GM23338 (cell line): ENCODE results near the gene CAP1. TPM values are rescaled to one million over a fixed set of nuclear protein-coding genes. Genes with fewer than 3 reads are reported as not detected.

Source experiments
- ATAC-seq: fragments of 200-7000 bp; cut with Tn5 transposase; 3 replicates; pipeline ENCODE4 v1.9.1; 2020
- DNase-seq: peaks from one replicate; pipeline ENCODE4 v3.0.0-alpha.2; 2015; ENCODE audit warnings: low spot score
- H2AFZ ChIP-seq: fragments of 200-600 bp; sonication (generic); 2 replicates; pipeline ENCODE4 v1.8.0; 2016; ENCODE audit warnings: antibody characterized with exemption, mild to moderate bottlenecking, moderate library complexity
- H3F3A ChIP-seq: fragments of 200-600 bp; sonication (generic); replicated peaks from 2 replicates; pipeline ENCODE4 v1.8.0; 2017; ENCODE audit warnings: antibody characterized with exemption, mixed run types, low read depth
- H3K27ac ChIP-seq: fragments of 200-600 bp; sonication (generic); 2 replicates; pipeline ENCODE4 v1.6.1; 2016; ENCODE audit warnings: low read depth
- H3K27me3 ChIP-seq: fragments of 200-600 bp; sonication (generic); 2 replicates; pipeline ENCODE4 v1.8.0; 2016; ENCODE audit warnings: mild to moderate bottlenecking, mixed run types, moderate library complexity; ENCODE audit not compliant: insufficient read depth
- H3K36me3 ChIP-seq: fragments of 200-600 bp; sonication (generic); 2 replicates; pipeline ENCODE4 v1.8.0; 2016; ENCODE audit warnings: mild to moderate bottlenecking; ENCODE audit not compliant: insufficient read depth
- H3K4me1 ChIP-seq: fragments of 200-600 bp; sonication (generic); 2 replicates; pipeline ENCODE4 v1.8.0; 2016; ENCODE audit warnings: mild to moderate bottlenecking, moderate library complexity; ENCODE audit not compliant: insufficient read depth
- H3K4me2 ChIP-seq: fragments of 200-600 bp; sonication (generic); 2 replicates; pipeline ENCODE4 v1.7.1; 2017; ENCODE audit warnings: mixed run types
- H3K4me3 ChIP-seq: fragments of 200-600 bp; sonication (generic); 2 replicates; pipeline ENCODE4 v1.6.1; 2016; ENCODE audit warnings: mixed run types
- H3K79me2 ChIP-seq: fragments of 200-600 bp; sonication (generic); replicated peaks from 2 replicates; pipeline ENCODE4 v1.8.0; 2017; ENCODE audit warnings: mild to moderate bottlenecking; ENCODE audit not compliant: insufficient read depth
- H3K9me2 ChIP-seq: fragments of 200-600 bp; sonication (generic); 2 replicates; pipeline ENCODE4 v1.8.0; 2017; ENCODE audit not compliant: insufficient read depth
- H4K20me1 ChIP-seq: fragments of 200-600 bp; sonication (generic); replicated peaks from 2 replicates; pipeline ENCODE4 v1.8.0; 2017; ENCODE audit warnings: mild to moderate bottlenecking; ENCODE audit not compliant: insufficient read depth
- H3K27ac Mint-ChIP-seq: 2 replicates; pipeline ENCODE4 v1.8.0; 2020; ENCODE audit warnings: inconsistent platforms, mild to moderate bottlenecking, moderate library complexity, mixed read lengths
- H3K27me3 Mint-ChIP-seq: 3 replicates; pipeline ENCODE4 v1.8.0; 2022; ENCODE audit warnings: low read depth, mild to moderate bottlenecking, moderate library complexity, mixed read lengths, inconsistent platforms; ENCODE audit not compliant: insufficient read depth, poor library complexity
- H3K36me3 Mint-ChIP-seq: 3 replicates; pipeline ENCODE4 v1.8.0; 2021; ENCODE audit warnings: low read depth, mild to moderate bottlenecking, inconsistent platforms, moderate library complexity, mixed read lengths
- H3K4me1 Mint-ChIP-seq: 3 replicates; pipeline ENCODE4 v1.8.0; 2020; ENCODE audit warnings: mild to moderate bottlenecking, inconsistent platforms, mixed read lengths
- H3K4me3 Mint-ChIP-seq: 3 replicates; pipeline ENCODE4 v1.8.0; 2021; ENCODE audit warnings: moderate library complexity, mild to moderate bottlenecking, inconsistent platforms, mixed read lengths
- H3K9me3 Mint-ChIP-seq: 3 replicates; pipeline ENCODE4 v1.8.0; 2020; ENCODE audit warnings: moderate library complexity, mild to moderate bottlenecking, inconsistent platforms, mixed read lengths
- CREB1 ChIP-seq: fragments of 250-450 bp; sonication (Bioruptor Pico); IDR thresholded peaks from 2 replicates; pipeline ENCODE4 v1.5.0; 2020; ENCODE audit warnings: low read depth, mild to moderate bottlenecking, moderate library complexity
- EZH2 ChIP-seq: fragments of 200-600 bp; sonication (generic); IDR thresholded peaks from one replicate; pipeline ENCODE4 v1.8.0; 2017; ENCODE audit warnings: antibody characterized with exemption, mild to moderate bottlenecking, low read depth; ENCODE audit not compliant: unreplicated experiment
- EZH2phosphoT487 ChIP-seq: fragments of 200-600 bp; sonication (generic); IDR thresholded peaks from one replicate; pipeline ENCODE4 v1.8.1; 2018; ENCODE audit warnings: antibody characterized with exemption; ENCODE audit not compliant: unreplicated experiment
- NANOG ChIP-seq: IDR thresholded peaks from 2 replicates; pipeline ENCODE4 v1.6.1; 2016; ENCODE audit warnings: antibody characterized with exemption, borderline replicate concordance
- POLR2AphosphoS5 ChIP-seq: IDR thresholded peaks from 2 replicates; pipeline ENCODE4 v1.6.1; 2016; ENCODE audit warnings: antibody characterized with exemption, low read depth
- STAT1 ChIP-seq: IDR thresholded peaks from one replicate; pipeline ENCODE4 v1.6.1; 2016; ENCODE audit warnings: antibody characterized with exemption; ENCODE audit not compliant: unreplicated experiment
- polyA plus RNA-seq: library from polyadenylated mRNA; unstranded; fragments of >200 nt; fragmentation: Nextera tagmentation; extraction: Ambion mirVana; gene quantifications from 2 replicates; pipeline ENCODE4 v1.2.1, GENCODE V29; 2016
- total RNA-seq: library from RNA; depleted of rRNA; stranded (reverse); fragments of >200 nt; shearing (Covaris generic); gene quantifications from 2 replicates; pipeline ENCODE4 v1.2.3, GENCODE V29; 2014
- TF ChIP-seq, protein P1 (sequence below): fragments of 250-450 bp; sonication (Bioruptor Pico); IDR thresholded peaks from 2 replicates; pipeline ENCODE4 v1.5.0; 2020; ENCODE audit warnings: mild to moderate bottlenecking, moderate library complexity
- TF ChIP-seq, protein P2 (sequence below): IDR thresholded peaks from 2 replicates; pipeline ENCODE4 v1.6.1; 2016; ENCODE audit warnings: antibody characterized with exemption

The CAP1 gene
- total and polyA plus RNA-seq, 2 experiments from 2014 or later: 133 to 254 TPM

DNA sequence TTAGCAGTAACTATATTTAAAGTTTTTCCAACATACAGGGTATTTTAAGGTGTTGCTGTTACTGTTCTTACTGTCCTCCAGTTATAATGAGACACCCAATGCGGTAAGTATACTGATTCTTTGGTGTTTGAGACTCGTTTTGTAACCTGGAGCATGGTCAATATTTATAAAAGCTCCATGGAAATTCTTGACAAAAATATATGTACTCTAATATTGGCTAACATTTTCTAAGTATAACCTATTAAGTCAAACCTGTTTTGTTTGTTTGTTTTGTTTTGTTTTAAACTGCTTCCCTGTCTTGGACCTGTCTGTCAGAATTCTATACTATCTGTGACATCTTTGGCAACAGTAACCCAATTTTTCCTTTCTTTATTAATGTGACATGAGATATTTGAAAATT is 15.9 kb upstream of the CAP1 start (continued):
- TF ChIP-seq, protein P1, sequence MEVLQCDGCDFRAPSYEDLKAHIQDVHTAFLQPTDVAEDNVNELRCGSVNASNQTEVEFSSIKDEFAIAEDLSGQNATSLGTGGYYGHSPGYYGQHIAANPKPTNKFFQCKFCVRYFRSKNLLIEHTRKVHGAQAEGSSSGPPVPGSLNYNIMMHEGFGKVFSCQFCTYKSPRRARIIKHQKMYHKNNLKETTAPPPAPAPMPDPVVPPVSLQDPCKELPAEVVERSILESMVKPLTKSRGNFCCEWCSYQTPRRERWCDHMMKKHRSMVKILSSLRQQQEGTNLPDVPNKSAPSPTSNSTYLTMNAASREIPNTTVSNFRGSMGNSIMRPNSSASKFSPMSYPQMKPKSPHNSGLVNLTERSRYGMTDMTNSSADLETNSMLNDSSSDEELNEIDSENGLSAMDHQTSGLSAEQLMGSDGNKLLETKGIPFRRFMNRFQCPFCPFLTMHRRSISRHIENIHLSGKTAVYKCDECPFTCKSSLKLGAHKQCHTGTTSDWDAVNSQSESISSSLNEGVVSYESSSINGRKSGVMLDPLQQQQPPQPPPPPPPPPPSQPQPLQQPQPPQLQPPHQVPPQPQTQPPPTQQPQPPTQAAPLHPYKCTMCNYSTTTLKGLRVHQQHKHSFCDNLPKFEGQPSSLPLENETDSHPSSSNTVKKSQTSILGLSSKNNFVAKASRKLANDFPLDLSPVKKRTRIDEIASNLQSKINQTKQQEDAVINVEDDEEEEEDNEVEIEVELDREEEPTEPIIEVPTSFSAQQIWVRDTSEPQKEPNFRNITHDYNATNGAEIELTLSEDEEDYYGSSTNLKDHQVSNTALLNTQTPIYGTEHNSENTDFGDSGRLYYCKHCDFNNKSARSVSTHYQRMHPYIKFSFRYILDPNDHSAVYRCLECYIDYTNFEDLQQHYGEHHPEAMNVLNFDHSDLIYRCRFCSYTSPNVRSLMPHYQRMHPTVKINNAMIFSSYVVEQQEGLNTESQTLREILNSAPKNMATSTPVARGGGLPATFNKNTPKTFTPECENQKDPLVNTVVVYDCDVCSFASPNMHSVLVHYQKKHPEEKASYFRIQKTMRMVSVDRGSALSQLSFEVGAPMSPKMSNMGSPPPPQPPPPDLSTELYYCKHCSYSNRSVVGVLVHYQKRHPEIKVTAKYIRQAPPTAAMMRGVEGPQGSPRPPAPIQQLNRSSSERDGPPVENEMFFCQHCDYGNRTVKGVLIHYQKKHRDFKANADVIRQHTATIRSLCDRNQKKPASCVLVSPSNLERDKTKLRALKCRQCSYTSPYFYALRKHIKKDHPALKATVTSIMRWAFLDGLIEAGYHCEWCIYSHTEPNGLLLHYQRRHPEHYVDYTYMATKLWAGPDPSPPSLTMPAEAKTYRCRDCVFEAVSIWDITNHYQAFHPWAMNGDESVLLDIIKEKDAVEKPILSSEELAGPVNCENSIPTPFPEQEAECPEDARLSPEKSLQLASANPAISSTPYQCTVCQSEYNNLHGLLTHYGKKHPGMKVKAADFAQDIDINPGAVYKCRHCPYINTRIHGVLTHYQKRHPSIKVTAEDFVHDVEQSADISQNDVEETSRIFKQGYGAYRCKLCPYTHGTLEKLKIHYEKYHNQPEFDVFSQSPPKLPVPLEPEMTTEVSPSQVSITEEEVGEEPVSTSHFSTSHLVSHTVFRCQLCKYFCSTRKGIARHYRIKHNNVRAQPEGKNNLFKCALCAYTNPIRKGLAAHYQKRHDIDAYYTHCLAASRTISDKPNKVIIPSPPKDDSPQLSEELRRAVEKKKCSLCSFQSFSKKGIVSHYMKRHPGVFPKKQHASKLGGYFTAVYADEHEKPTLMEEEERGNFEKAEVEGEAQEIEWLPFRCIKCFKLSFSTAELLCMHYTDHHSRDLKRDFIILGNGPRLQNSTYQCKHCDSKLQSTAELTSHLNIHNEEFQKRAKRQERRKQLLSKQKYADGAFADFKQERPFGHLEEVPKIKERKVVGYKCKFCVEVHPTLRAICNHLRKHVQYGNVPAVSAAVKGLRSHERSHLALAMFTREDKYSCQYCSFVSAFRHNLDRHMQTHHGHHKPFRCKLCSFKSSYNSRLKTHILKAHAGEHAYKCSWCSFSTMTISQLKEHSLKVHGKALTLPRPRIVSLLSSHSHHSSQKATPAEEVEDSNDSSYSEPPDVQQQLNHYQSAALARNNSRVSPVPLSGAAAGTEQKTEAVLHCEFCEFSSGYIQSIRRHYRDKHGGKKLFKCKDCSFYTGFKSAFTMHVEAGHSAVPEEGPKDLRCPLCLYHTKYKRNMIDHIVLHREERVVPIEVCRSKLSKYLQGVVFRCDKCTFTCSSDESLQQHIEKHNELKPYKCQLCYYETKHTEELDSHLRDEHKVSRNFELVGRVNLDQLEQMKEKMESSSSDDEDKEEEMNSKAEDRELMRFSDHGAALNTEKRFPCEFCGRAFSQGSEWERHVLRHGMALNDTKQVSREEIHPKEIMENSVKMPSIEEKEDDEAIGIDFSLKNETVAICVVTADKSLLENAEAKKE (CRISPR knock-in tag): no peak
- TF ChIP-seq NANOG: no peak
- TF ChIP-seq CREB1: no peak

DNA sequence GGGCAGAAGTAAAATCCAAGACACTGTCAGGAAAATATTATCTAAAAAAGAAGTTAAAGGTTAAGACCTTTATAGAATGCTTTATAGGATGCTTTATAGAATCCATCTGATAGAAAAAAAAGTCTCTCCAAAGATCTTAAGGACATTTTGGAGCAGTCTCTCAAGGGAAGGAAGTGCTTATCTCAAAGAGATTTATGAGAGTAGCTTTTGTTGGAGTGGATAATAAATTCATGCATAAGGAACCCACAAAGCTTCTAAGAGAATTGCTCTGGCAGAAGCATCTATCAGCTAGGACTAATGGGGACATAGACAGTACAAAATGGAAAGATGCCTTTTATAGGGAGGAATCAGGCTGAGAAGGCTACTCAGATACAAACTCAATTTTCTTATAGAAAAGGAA is 12.9 kb upstream of the CAP1 start:
- Histone ChIP-seq H3K9me2 (no peaks in the 10 kb centered on the region), H3K4me3 (no peak overlapping the region), H3K4me2 (no peak overlapping the region), H3K4me1 (no peaks in the 10 kb centered on the region), H3K27me3 (no peaks in the 10 kb centered on the region), H2AFZ (no peak overlapping the region), H3F3A (no peaks in the 10 kb centered on the region), H3K36me3 (peaks cover 3% of the 10 kb centered on the region; the same call in 1 of the 2 replicates), H4K20me1 (no peaks in the 10 kb centered on the region), H3K79me2 (no peaks in the 10 kb centered on the region), H3K27ac (no peak overlapping the region)
- Mint-ChIP-seq H3K36me3 (no peaks in the 10 kb centered on the region; the same call in 2 of the 3 replicates), H3K9me3 (peaks cover 12% of the 10 kb centered on the region), H3K27ac (no peak overlapping the region), H3K4me1 (peaks cover 4% of the 10 kb centered on the region; the same call in 1 of the 3 replicates), H3K27me3 (peaks cover 1% of the 10 kb centered on the region), H3K4me3 (no peak overlapping the region)
- no peak for DNase-seq
- ATAC-seq: no peak
- TF ChIP-seq NANOG (no peak), STAT1 (no peak), POLR2AphosphoS5 (no peak), EZH2 (no peak), EZH2phosphoT487 (no peak)
- TF ChIP-seq, protein P2, sequence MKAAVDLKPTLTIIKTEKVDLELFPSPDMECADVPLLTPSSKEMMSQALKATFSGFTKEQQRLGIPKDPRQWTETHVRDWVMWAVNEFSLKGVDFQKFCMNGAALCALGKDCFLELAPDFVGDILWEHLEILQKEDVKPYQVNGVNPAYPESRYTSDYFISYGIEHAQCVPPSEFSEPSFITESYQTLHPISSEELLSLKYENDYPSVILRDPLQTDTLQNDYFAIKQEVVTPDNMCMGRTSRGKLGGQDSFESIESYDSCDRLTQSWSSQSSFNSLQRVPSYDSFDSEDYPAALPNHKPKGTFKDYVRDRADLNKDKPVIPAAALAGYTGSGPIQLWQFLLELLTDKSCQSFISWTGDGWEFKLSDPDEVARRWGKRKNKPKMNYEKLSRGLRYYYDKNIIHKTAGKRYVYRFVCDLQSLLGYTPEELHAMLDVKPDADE: no peak
- TF ChIP-seq, protein P1 (CRISPR knock-in tag): no peak
